Measurements from ENCODE around the gene FIS1.
"Not testable (repeated sequence)": the region's sequence is repeated elsewhere in the genome, so short reads cannot be mapped to it uniquely, and the experiment has no call there.

FIS1 gene

DNA sequence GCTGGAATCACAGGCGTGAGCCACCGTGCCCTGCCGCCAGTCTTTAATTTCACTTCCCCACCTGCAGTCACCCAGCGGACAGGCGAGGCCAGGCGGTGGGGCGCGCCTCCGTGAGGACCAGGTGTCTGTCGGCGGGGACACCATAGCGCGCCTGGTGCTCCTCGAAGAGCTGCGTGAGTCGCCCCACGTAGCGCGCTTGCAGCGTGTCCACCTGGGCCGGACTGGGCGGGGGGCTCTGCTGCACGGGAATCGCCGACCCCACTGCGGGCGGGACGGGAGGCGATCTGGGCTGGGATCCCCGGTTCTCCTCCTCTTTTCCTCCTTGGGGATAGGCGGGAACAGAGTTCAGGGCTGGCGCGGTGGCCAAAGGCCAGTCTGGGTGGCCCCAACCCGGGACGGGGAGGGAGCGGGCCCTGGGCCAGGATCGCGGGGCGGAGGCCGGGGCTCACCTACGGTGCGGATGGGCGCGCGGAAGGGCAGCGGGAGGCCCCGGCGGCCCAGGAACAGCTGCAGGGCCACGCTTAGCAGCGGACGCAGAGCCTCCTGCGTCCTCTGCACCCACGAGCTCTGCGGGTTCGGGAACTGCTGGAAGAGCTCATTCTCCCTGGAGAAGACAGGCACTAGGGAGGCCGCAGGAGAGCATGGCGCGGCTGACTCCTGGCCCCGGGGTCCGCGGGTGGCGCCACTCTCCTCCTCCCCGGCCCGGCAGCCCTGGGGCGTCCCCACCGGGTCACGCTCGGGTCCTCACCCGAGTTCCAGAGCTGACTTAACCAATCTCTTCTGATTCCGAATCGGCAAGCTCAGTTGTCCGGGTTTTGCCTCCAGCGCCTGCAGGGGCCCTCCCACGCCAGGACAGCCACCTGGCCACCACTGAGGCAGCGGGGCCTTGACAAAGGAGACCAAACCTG, 42.9 kb downstream of the FIS1 start:
- no peak for DNase-seq

DNA sequence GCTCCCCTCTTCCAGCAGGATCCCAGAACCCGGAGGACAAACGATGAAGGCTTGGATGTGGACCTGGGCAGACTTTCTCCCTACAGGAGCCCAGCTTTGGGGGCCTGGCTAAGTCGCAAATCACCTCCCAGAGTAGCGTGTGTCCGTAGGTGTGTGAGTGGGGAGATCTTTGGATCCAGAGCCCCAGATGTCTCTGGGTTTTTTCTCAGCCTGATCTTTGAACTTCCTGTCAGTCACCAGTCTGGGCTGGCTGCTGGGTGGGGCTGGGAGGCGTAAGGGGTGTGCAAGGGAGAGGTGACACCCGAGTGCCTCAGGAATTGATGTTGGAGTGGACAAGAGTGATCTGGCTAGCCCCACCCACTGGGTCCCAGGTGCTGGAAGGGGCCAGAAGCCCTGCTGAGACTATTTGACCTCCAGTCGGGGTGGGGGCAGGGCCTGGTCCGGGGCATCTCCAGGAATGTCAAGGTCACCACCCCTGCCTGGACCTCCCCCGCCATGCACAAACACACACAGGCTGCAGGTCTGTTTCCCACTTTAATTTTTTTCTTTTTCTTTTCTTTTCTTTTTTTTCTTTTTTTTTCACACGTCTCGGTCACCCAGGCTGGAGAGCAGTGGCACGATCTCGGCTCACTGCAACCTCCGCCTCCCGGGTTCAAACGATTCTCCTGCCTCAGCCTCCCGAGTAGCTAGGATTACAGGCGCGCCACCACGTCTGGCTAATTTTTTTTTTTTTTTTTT, 43.9 kb downstream of the FIS1 start, which contains the start of gene MOGAT3:
Gene MOGAT3 (minus strand): TSS at position 175 of the 738 bp plus-strand sequence. CDS start 182 bp downstream, outside the sequence.
- no peak for DNase-seq

GRCh38 chr7:101200504-101200861, 44.4 kb downstream of the FIS1 start:
- DNase-seq, result no peak

GRCh38 chr7:101199522-101199921, 45.4 kb downstream of the FIS1 start:
- not testable (repeated sequence) for DNase-seq

DNA sequence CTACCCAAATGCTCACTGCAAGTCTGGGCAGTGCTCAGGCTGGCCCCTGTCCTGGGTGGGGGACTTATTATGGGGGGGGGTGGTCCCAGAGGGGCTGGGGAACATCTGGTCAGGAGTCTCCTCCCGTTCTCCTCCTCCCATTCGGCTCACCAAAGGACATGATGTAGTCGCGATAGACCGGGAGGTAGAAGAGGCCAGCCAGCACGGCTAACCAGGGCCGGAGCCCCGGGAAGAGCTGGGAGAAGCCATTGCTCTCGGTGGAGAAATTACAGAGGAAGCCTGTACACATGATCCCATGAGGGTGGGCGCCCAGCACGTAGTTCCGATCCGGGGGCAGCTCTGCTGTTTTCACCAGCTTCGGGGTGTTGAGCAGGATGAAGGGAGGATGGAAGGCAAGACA, 46.4 kb downstream of the FIS1 start:
- DNase-seq, result no peak

DNA sequence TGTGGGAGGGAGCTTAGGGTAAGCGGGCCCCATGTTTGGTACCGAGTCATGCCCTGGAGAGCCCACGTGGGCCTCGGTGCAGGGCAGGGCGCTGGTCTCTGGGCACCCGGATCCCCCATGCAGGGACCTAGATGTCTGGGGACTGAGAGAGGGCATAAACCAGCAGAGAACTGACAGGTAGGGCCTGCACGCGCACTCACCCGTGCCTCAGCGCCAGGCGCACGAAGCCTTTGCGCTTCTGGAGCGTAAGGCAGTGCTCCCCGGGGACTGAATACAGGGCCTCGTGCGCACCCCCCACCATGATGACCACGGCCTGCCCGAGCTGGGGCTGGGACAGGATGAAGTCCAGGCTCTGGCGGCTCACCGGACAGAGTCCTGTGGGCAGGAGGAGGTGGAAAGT, 46.9 kb downstream of the FIS1 start:
- no peak for DNase-seq

DNA sequence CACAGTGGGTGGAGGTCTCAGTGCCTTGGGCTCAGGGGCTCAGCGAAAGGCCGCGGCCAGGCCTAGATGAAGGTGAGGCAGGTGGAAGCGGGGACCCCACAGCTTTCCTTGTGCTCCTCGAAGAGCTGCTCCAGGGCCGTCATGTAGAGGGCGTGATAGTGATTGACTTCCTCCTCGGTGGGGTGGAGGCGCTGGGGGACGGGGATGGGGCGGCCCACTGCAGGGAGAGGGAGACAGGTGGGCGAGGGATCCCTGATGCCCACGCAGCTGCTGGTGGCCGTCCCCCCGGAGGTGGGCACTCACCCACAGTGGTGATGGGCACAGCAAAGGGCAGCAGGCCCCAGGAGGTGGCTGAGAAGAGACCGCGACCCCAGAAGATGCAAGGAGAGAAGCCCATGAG, 49.0 kb downstream of the FIS1 start:
- DNase-seq, result no peak

Data from HCEC 1CT (cell line).